Neural progenitor cell (in vitro differentiated cells): ENCODE measurements around the gene EIF5.

ENCODE experiments used
- EZH2phosphoT487 ChIP-seq: fragments of 200-600 bp; sonication (generic); IDR thresholded peaks from 2 replicates; pipeline ENCODE4 v1.6.1; 2017; ENCODE audit warnings: antibody characterized with exemption
- TF ChIP-seq, protein P1 (sequence below): fragments of 200-600 bp; sonication (generic); IDR thresholded peaks from 2 replicates; pipeline ENCODE4 v1.5.1; 2017; ENCODE audit warnings: antibody characterized with exemption, mild to moderate bottlenecking

GRCh38 chr14:103393070-103393469, 59.0 kb downstream of the EIF5 start:
- TF ChIP-seq, protein P1, sequence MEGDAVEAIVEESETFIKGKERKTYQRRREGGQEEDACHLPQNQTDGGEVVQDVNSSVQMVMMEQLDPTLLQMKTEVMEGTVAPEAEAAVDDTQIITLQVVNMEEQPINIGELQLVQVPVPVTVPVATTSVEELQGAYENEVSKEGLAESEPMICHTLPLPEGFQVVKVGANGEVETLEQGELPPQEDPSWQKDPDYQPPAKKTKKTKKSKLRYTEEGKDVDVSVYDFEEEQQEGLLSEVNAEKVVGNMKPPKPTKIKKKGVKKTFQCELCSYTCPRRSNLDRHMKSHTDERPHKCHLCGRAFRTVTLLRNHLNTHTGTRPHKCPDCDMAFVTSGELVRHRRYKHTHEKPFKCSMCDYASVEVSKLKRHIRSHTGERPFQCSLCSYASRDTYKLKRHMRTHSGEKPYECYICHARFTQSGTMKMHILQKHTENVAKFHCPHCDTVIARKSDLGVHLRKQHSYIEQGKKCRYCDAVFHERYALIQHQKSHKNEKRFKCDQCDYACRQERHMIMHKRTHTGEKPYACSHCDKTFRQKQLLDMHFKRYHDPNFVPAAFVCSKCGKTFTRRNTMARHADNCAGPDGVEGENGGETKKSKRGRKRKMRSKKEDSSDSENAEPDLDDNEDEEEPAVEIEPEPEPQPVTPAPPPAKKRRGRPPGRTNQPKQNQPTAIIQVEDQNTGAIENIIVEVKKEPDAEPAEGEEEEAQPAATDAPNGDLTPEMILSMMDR = no peak
- TF ChIP-seq EZH2phosphoT487 = no peak
